ENCODE data around the gene BUB1B.

BUB1B gene

GRCh38 chr15:40257656-40258450 lies 97.0 kb downstream of the BUB1B start:
- no peak for DNase-seq (ENCODE audit: low read depth)

GRCh38 chr15:40258544-40258943 lies 97.7 kb downstream of the BUB1B start:
- DNase-seq (ENCODE audit: low read depth) = no peak

GRCh38 chr15:40259021-40259420 lies 98.2 kb downstream of the BUB1B start:
- DNase-seq (ENCODE audit: low read depth) = no peak

- no peak for DNase-seq (ENCODE audit: low read depth)
These were observed 102.3 kb downstream of the BUB1B start for GRCh38 chr15:40263024-40263754.

- no peak for DNase-seq (ENCODE audit: low read depth)
These were observed 103.7 kb downstream of the BUB1B start for GRCh38 chr15:40264321-40265153.

GRCh38 chr15:40265355-40265754 lies 104.5 kb downstream of the BUB1B start:
- DNase-seq (ENCODE audit: low read depth) = no peak

GRCh38 chr15:40265875-40266274 lies 105.0 kb downstream of the BUB1B start:
- no peak for DNase-seq (ENCODE audit: low read depth)

GRCh38 chr15:40266828-40267304 lies 106.0 kb downstream of the BUB1B start:
- DNase-seq (ENCODE audit: low read depth) = peak; percentile 68

GRCh38 chr15:40267670-40268069 lies 106.8 kb downstream of the BUB1B start:
- no peak for DNase-seq (ENCODE audit: low read depth)

- no peak for DNase-seq (ENCODE audit: low read depth)
These were observed 108.7 kb downstream of the BUB1B start for GRCh38 chr15:40269604-40270003.

GRCh38 chr15:40270246-40270995 lies 109.6 kb downstream of the BUB1B start:
- no peak for DNase-seq (ENCODE audit: low read depth)

Measured in non-pigmented ciliary epithelial cell (primary cell).